ENCODE data around the gene DNAL4.
"Not testable (repeated sequence)": the region's sequence is repeated elsewhere in the genome, so short reads cannot be mapped to it uniquely, and the experiment has no call there.

Gene DNAL4

DNA sequence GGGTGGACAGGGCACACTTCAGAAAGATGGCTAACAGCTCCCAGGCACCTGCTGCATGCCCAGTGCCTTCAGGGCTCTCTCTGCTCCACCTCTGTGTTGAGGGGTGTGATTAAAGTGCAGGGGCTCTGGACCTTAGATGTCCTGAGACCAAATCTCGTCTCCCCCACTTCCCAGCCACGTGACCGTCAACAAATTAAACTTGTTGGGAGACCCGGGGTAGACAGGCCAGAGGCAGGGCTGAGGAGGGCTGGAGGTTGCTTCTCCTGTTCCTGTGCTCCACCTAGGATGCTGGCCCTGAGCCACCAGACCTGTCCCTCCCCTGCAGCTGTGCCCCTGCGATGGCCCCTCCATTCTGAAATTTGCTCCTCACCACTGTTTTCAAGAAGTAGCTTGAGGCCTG, 32.9 kb upstream of the DNAL4 start:
- DNase-seq (ENCODE audit: low spot score) = no peak

DNA sequence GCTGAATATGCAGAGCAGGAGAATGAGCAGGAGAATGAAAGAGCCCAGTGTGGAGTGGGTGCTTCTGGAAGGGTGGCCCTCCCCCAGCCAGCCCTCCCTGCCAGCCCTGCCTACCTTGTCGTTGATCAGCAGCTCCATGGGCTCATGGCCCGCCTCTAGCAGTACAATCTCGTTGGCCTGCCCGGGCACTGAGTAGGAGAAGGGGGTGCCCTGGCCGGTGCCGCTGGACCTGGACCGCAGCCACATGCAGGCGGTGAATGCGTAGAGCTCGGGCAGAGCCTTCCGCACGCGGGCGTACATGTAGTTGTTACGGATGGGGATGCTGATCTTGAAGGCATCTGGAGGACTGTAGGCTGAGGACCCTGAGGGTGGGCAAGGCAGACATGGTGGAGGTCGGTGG, 32.4 kb upstream of the DNAL4 start:
- DNase-seq (ENCODE audit: low spot score) = no peak

DNA sequence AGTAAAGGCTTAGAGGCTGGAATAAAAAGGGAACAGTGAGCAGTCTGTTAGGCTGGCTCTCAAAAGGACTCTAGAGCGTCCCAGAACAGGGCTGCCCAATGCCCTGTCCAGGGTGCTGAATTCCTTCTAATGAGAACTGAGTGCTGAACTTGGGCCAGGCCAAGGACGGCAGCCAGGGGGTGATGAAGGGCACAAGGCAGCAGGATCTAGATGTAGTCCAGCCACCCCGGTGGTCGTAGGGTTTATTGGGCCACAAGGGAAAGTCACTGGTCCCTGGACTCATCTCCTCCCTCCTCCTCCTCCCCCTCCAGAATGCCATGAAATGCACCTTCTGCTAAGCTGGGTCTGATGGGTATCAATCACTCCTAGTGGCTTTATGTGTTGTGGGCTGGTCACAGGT, 30.6 kb upstream of the DNAL4 start:
- DNase-seq (ENCODE audit: low spot score) = peak; percentile 6

DNA sequence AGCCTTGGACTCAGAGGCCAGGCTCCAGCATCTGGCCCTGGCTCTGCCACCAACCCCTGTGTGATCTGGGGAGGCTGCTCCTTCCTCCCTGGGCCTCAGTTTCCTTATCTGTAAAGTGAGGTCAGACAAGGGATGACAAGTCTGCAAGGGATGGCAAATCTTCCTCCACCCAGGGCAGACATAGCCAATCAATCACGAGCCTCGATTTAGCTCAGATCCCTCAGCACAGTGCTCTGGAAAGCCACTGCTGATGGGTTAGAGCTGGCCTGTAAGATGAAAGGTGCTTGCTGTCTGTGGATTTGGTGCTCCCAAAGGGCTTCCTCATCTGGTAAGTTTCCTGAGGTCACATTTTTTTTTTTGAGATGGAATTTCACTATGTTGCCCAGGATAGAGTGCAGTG, 29.7 kb upstream of the DNAL4 start:
- DNase-seq (ENCODE audit: low spot score) = no peak

DNA sequence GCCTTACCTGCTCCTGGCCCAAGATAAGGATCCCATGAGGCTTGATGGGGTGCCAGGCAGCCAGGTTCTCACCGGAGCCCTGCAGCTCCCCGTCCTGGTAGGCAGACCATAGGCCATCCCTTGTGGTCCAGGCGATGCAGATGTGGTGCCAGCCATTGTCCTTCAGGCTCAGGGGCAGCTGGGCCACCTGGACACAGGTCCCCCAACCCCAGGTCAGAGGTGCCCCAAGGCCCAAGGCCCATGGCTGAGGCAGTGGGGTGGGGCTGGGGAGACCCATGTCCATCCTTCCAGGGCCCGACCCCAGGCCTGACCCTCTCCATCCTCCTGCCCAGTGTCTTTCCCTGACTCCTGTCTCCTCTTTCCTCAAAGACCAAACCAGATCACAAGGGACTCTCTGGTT, 29.1 kb upstream of the DNAL4 start:
- DNase-seq (ENCODE audit: low spot score) = no peak

DNA sequence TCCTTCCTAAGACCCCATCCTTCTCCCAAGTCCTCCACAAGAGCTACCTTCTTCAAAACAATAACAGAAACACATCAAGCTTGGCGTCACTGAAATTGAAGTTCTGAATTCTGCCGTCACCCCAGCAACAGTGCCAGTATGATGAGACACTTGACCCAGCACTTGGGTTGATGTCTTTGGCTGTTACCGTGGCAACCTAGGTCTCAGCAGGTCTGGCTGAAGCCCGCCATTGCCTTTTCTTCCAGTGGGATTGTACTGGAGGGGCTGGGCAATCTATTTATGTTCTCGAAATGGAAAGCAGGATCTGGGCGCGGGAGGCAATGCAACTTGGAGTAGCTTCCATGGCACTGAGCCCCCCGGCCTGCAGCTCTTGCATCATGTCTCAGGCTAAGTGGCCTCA, 26.1 kb upstream of the DNAL4 start:
- no peak for DNase-seq (ENCODE audit: low spot score)

DNA sequence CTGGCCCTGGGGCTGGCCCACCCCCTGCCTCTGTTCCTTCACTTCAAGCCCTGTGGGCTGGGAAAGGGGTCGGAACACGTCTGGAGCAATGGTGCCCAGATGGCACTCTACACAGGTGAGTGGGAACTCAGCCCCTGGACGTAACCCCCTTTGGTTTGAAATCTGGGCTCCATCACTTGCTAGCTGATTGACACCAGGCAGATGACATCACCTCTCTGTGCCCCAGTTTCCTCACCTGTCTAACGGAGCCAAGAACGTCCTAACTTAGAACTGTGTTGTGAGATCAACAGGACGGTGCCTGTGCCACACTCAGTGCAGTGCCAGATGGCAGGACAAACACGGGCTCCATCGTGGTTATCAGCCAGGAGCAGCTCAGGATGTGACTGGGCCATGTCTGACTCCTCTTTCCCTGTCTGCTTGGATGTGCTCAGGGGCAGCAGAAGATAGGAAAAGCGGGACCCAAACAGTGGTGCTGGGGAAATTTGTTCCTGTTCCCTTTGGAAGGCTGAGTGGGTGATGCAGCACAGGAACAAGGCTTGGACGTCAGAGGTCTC, 25.5 kb upstream of the DNAL4 start:
- DNase-seq (ENCODE audit: low spot score) = no peak

DNA sequence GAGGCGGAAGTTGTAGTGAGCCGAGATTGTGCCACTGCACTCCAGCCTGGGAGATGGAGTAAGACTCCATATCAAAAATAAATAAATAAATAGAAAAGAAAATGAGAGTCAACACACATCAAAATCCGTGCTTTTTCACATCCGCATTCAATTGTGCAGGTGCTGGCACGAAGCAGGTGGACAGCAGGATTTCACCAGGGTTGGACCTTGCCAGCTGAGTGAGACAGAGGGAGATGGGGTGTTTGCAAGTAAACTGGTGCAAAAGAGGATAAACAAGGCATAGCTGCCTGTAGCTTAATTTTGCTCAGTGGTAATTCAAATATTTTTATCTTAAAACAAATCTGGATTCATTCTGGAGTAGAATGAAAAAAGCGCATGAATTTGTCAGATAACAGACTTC, 23.3 kb upstream of the DNAL4 start:
- no peak for DNase-seq (ENCODE audit: low spot score)

DNA sequence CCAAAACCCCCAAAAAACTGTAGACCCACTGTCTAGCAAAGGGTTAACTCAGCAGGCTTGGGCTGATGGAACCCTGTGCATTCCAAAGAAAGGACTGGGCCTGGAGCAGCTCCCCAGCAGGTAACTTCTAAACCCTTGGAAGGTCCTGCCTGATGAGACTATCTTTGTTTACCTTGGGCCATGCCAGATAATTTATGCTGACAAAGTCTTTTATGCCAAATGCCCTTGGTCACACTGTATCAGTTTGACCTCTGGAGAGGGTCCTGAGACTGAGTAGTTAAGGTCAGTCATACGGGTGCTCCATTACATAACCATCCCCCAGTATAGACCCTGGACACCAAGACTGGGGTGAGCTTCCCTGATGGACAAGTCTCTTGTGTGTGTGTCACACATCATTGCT, 21.9 kb upstream of the DNAL4 start:
- DNase-seq (ENCODE audit: low spot score) = no peak

DNA sequence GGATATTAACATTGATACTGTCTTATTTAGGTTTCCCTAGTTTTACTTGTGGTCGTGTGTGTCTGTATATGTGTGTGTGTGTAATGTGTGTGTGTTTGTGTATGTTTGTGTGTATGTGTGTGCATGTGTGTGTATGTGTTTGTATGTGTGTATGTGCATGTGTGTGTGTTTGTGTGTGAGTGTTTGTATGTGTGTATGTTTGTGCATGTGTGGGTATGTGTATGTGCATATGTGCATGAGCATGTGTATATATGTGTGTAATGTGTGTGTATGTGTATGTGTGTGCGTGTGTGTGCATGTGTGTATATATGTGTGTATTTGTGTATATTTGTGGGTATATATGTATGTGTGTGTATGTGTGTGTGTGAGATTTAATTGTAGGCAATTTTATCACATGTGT, 17.3 kb upstream of the DNAL4 start:
- no peak for DNase-seq (ENCODE audit: low spot score)

DNA sequence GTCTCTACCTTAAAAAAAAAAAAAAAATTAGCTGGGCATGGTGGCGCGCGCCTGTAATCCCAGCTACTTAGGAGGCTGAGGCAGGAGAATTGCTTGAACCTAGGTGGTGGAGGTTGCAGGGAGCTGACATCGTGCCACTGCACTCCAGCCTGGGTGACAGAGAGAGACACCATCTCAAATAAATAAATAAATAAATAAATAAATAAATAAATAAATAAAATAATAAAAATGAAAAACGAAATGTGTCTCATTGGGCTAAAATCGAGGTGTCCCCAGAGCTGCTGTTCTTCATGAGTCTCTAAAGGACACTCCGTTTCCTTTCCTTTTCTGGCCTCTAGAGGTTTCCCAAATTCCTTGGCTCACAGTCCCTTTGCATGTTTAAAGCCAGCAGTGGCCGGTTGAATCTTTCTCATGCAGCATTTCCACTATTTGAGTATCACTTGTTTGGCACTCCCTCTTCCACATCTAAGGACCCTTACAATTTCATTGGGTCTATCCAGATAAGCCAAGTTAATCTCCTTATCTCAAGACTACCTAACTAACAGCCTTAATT, 11.2 kb upstream of the DNAL4 start:
- not testable (repeated sequence) for DNase-seq (ENCODE audit: low spot score)

DNA sequence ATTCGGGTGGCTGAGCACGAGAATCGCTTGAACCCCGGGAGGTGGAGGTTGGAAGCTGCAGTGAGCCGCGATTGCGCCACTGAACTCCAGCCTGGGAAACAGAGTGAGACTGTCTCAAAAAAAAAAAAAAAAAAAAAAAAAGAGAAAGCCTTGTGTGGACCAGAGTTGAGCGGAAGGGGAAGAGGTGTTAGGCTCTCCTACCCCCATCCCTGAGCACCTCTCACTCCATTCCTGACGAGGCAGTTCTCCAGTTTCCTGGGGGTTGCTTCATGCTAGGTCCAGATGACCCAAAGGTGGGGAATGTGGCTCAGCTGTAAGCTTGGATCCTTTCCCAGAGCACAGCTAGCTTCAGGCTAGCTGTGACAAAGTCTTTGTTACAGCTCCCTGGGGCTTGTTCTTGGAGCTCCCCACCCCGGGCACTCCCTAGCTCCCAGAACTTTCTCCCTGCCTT, 8.8 kb upstream of the DNAL4 start:
- no peak for DNase-seq (ENCODE audit: low spot score)

DNA sequence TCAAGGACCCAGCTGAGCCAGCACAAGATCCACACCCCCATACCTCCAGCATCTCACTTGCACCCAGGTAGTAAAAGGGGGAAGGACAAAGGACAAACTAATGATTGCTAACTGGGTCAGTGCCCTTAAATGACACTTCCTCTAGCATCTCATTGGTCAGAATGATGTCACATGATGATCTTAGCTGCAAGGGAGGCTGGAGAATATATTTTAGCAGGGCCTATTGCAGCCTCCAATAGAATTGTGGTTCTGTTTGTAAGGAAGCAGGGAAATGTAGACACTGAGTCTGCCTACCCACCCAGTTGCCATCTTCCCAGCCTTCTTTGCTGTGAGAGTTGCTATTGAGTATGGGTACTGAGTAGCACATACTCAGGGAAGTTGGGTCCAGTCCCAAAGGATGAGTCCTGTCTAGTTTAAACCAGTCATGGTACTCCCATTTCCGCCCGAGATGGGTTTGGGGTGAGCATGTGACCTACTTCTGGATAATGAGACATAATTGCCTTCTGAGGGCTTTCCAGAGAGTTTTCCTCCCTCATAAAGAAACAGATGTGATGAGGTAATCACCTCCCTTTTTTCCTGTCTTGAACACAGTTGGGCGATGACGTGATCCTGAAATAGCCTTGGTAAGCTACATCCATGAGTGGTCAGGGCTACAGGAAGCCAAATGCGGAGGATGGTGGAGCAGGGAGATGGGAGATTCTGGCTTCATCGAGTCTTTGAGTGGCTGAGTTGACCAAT, 5.5 kb upstream of the DNAL4 start:
- no peak for DNase-seq (ENCODE audit: low spot score)

DNA sequence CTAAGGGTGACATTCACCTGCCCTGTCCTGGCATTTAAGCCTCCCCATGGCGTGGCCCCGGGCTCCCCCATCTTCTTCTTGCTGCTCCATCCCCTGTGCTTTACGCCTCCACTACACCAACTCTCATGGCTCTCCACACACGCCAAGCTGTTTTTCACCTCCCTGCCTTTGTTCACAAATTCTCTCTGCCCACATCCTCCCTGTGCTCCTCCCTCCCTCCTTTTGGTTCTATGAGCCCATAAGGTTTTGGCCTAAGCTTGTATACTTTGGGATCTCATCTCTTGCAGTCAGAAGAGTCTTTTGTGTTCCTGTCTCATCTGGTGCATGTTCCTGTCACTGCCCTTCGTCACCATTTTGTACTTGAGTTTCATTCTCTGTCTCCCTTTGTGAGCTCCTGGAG, 4.6 kb upstream of the DNAL4 start:
- no peak for DNase-seq (ENCODE audit: low spot score)

DNA sequence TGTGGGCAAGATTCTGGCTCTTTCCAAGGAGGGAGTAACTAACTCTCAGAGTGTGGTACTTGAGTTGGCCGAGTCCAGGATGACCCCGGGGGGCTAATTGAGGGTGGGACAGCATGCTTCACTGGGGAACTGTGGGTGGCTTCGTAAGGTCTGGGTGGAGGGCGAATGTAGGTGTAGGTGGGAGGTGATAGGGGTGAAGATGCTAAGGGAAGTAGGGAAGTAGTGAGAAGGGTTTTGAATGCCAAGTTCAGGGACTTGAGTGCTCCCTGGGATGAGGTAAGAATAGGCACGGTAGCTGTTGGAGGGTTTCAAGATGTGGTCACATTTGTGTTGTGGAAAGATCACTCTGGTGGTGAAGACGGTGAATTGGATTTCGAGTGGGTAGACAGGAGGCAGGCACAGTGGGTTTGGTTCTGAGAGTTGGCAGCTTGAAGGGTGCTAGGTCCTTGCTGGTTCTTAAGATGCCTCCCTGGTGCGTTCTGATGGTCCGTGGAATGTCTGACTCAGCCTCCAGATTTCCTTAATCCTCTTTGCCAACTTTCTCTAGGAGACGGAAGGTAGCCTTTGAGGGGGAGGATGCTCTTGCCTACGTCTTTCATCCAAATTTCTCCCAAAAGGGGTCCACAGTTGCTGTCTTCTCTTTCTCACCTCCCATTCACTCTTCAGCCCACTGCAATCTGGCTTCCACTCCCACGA, 2.5 kb upstream of the DNAL4 start:
- no peak for DNase-seq (ENCODE audit: low spot score)

DNA sequence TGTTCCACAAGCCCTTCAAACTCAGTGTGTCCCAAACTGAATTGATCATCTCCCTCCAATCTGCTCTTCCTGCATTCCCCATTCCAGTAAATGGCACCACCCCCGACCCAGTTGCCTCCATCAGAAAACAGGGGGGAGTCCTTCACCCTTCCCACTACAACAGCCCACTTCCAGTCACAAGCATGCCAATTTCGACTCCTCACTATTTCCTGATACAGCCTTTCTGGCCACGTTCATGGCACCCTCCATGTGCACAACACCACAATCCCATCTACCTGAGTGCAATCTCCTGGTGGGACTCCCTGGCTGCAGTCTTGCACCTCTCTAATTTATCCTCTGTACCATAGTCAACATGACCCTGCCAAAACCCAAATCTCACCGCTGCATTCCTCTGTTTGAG, 1.6 kb upstream of the DNAL4 start:
- DNase-seq (ENCODE audit: low spot score) = no peak

DNA sequence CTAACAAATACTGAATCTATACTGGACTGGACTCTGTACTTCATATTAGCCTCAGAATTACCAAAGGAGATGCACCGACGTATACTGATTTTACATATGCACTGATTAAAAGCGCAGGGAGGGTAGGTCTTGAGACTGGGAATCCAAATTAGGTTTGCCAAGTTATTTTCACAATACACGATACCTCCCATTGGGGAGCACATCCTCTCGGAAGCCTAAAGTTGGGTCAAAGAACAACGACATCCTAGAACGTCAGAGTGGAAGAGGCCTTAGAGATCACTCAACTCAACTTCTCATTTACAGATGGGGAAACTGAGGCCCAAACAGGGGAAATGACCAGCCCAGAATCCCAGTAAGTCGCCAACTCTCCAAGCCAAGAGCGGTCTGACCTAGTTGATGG, 626 bp downstream of the DNAL4 start:
- no peak for DNase-seq (ENCODE audit: low spot score)

DNA sequence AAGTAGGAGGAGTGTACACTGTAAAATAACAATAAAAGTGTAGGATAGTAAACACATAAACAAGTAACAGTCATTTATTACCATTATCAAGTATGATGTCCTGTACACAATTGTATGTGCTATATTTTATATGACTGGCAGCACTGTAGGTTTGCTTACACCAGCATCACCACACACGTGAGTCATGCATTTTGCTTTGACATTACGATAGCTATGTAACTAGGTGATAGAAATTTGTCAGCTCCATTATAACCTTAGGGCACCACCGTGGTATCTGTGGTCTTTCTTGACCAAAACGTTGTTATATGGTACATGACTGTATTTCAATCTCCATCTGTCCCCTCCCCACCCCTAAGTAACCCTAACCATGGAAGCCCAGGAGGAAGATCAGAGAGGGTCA, 1.1 kb downstream of the DNAL4 start:
- DNase-seq (ENCODE audit: low spot score) = peak; percentile 23

DNA sequence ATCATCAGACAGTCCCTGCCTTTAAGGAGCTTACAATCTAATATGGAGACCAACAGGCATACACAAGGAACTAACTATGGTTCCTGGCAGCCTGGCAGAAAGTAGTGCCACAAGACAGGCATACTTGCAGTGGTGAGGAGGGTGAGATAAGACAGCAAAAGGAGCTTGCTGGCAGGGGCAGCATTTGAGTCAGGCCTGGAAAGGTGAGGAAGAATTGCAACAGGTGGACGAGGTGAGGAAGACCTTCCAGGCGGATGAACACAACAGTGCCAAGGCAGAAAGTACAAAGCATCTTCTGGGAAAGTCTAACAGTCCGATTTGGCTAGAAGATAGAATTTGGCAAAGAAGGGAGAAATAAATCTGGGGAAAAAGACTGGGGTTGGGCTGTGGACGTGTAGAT, 4.3 kb downstream of the DNAL4 start:
- no peak for DNase-seq (ENCODE audit: low spot score)

DNA sequence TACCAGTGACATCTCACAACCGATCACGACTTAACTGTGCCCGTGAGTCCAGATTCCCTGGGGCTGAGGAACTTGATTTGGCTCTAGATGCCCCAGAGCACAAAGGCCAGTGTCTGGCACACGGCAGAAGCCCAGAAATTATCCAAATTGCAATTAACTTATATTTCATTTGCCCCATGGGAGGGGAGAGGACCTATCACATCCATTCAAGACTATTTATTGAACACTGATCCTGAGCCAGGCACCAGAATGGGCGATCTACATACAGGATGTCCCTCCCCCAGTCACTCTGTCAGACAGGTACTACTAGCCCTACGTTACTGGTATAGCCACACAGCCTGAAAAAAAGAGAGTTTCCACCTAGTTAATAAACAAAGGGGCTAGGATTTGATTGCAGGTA, 5.1 kb downstream of the DNAL4 start:
- DNase-seq (ENCODE audit: low spot score) = no peak

DNA sequence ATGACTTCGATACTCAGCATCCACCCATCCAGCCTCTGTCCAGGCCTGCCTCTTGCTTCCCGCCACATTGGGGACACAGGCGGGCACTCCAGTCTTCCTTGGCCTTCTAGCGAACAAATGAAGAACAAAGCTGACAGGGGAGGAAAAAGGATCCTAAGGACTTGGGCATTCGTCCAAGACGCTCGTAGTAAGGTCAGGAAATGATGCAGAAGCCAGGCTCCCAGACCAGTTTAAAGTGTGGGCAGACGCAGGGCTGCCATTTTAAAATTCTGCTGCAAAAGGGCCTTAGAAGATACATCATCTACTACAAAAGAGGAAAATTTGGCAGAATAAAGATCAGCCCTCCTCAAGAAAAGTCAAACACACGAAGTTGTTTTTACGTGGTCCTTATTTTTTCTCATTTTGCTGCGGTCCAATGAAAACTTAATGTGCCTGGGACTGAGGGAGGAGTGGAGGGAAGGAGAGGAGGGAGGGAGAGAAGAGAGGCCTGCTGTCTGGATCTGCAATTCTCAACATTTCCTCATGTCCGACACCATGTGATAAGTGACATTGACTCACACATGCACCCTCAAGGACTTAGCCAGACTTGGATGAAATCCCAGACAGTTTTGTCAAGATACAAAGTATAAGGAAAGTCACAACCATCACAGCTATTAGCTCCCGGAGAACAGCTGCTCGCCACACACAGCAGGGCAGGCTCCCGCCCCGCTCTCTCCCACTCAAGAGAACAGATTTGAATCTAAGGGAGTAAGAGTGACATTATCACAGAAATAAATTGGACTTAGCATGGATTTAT, 5.7 kb downstream of the DNAL4 start:
- no peak for DNase-seq (ENCODE audit: low spot score)

DNA sequence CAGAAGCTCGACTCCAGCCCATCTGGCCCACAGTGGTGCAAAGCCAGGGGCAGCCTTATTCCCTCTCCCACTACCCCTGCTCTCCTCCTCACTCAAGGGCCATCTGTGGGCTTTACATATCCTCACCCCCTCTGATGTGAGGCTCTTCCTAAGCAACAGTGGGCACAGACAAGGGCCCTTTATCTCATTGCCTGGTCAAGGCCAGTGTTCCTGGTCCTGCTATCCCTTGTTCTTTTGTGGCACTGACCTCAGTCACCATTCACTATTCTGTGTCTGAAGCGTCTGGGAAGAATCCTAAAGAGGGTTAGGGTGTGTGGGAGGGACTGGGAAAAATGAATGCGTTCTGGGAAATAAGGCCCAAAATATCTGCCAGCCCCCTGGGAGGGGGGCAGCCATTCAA, 7.3 kb downstream of the DNAL4 start:
- DNase-seq (ENCODE audit: low spot score) = no peak

DNA sequence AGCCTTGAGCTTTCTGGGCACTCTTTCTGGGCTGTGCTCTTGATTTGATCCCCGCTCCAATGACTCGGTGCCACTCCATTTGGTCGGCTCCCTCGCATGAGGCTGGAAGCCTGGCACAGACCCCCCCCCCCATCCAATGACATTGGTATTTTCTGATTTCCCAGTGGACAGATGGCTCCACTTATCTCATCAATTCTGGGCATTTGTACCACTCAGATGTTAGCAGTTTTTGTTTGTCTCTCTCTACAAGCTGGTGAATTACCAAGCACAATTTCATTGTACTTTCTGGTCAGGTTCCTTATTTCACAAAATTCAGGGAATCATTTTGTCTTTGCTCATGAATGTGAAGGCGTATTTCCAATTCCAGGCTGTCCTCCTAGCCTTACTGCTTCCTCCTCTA, 9.1 kb downstream of the DNAL4 start:
- no peak for DNase-seq (ENCODE audit: low spot score)
